ENCODE results near the gene KIF5C.
A peak's percentile ranks its signal among the peaks of the same experiment; 100 is the strongest.

Gene KIF5C

GRCh38 chr2:148888003-148888501 is 13.0 kb downstream of the KIF5C start:
- peak; percentile 78 for DNase-seq

- peak; percentile 8 for DNase-seq
These were observed 14.0 kb downstream of the KIF5C start for GRCh38 chr2:148888986-148889385.

- no peak for DNase-seq
These were observed 18.9 kb downstream of the KIF5C start for GRCh38 chr2:148893906-148894305.

GRCh38 chr2:148896136-148896535 is 21.1 kb downstream of the KIF5C start:
- no peak for DNase-seq

- peak; percentile 7 for DNase-seq
These were observed 24.8 kb downstream of the KIF5C start for GRCh38 chr2:148899638-148900318.

- DNase-seq = peak; percentile 55
These were observed 25.4 kb downstream of the KIF5C start for GRCh38 chr2:148900350-148900837.

- peak; percentile 82 for DNase-seq
These were observed 26.1 kb downstream of the KIF5C start for GRCh38 chr2:148901142-148901541.

GRCh38 chr2:148902798-148903197 is 27.8 kb downstream of the KIF5C start:
- no peak for DNase-seq

- DNase-seq = no peak
These were observed 28.3 kb downstream of the KIF5C start for GRCh38 chr2:148903294-148903693.

- DNase-seq = peak; percentile 92
These were observed 29.0 kb downstream of the KIF5C start for GRCh38 chr2:148903979-148904378.

- no peak for DNase-seq
These were observed 31.1 kb downstream of the KIF5C start for GRCh38 chr2:148906124-148906523.

GRCh38 chr2:148907085-148907785 is 32.2 kb downstream of the KIF5C start:
- no peak for DNase-seq

GRCh38 chr2:148909114-148909513 is 34.1 kb downstream of the KIF5C start:
- no peak for DNase-seq

- DNase-seq = no peak
These were observed 38.0 kb downstream of the KIF5C start for GRCh38 chr2:148913061-148913460.

GRCh38 chr2:148913492-148913891 is 38.5 kb downstream of the KIF5C start:
- no peak for DNase-seq

GRCh38 chr2:148914463-148914862 is 39.4 kb downstream of the KIF5C start:
- peak; percentile 35 for DNase-seq

GRCh38 chr2:148917431-148917830 is 42.4 kb downstream of the KIF5C start:
- no peak for DNase-seq

GRCh38 chr2:148918554-148918953 is 43.5 kb downstream of the KIF5C start:
- no peak for DNase-seq

- no peak for DNase-seq
These were observed 45.5 kb downstream of the KIF5C start for GRCh38 chr2:148920559-148920958.

- DNase-seq = no peak
These were observed 47.0 kb downstream of the KIF5C start for GRCh38 chr2:148922062-148922461.

GRCh38 chr2:148922776-148923475 is 47.9 kb downstream of the KIF5C start:
- DNase-seq = peak; percentile 43

GRCh38 chr2:148924514-148925178 is 49.6 kb downstream of the KIF5C start:
- no peak for DNase-seq

Measured in NCI-H1105 treated with DMSO at 0.1 percent for 48 hours (cell line).